ENCODE measurements around the gene IRX4. TPM values are rescaled to one million over a fixed set of nuclear protein-coding genes. Genes with fewer than 3 reads are reported as not detected.

IRX4 gene
- total RNA-seq, 1 donor from 2014 or later: not detected

DNA sequence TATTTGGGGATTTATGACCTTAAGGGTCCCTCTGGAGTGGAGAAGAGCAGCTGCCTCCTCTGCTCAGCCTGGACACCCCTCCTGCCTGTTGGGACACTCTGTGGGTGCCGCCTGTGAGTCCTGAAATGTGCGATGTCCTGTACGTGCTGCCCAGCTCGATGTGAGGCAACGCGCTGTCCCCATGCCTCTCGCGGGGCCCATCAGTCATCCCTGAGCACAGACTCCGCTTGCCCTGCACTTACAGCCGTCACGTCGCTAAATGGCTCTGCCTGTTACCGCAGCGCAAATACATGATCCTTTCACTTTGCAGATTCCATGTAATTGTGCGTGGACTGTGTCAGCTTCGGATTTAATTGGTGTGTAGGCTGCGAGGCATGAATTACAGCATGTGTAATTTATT, 27.1 kb downstream of the IRX4 start:
- Mint-ChIP-seq H3K36me3 (no peaks in the 10 kb centered on the region), H3K27ac (no peak overlapping the region), H3K4me1 (peaks cover 10% of the 10 kb centered on the region), H3K9me3 (no peaks in the 10 kb centered on the region), H3K4me3 (no peak overlapping the region), H3K27me3 (ENCODE audit: low read depth) (peaks cover 46% of the 10 kb centered on the region)
- no peak for DNase-seq (ENCODE audit: low spot score in 2 of 2, unreplicated experiment in 2 of 2)
- TF ChIP-seq CTCF (IDR thresholded peaks at IDR 0.05; ENCODE audit: unreplicated experiment): no peak

GRCh38 chr5:1855075-1855474, 27.6 kb downstream of the IRX4 start:
- no peaks in the 10 kb centered on the region for H3K9me3 Mint-ChIP-seq
- no peak for TF ChIP-seq CTCF (IDR thresholded peaks at IDR 0.05; ENCODE audit: unreplicated experiment)
- H3K4me1 Mint-ChIP-seq: peaks cover 11% of the 10 kb centered on the region
- DNase-seq (ENCODE audit: low spot score in 2 of 2, unreplicated experiment in 2 of 2): no peak
- no peak overlapping the region for H3K4me3 Mint-ChIP-seq
- no peaks in the 10 kb centered on the region for H3K36me3 Mint-ChIP-seq
- no peak overlapping the region for H3K27ac Mint-ChIP-seq
- H3K27me3 Mint-ChIP-seq (ENCODE audit: low read depth): peaks cover 49% of the 10 kb centered on the region

DNA sequence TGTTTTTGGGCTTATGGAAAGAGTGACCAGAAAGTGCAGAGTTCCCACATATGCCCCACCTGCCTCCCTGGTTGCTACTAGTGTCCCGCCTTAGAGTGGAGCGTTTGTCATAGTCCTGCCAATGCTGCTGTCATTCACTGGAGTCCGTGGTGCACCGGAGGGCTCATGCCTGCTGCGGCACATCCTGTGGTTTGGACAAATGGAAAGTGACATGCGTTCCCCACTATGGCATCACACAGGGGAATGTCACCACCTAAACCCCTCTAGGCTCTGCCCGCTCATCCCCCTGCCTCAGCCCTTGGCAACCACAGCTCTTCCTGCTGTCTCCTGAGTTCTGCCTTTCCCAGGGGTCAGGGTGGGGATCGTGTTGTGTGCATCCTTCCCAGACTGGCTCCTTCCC, 29.2 kb downstream of the IRX4 start:
- Mint-ChIP-seq H3K4me1 (peaks cover 11% of the 10 kb centered on the region), H3K27me3 (ENCODE audit: low read depth) (peaks cover 64% of the 10 kb centered on the region), H3K27ac (no peak overlapping the region), H3K4me3 (no peak overlapping the region), H3K36me3 (no peaks in the 10 kb centered on the region), H3K9me3 (no peaks in the 10 kb centered on the region)
- no peak for TF ChIP-seq CTCF (IDR thresholded peaks at IDR 0.05; ENCODE audit: unreplicated experiment)
- no peak for DNase-seq (ENCODE audit: low spot score in 2 of 2, unreplicated experiment in 2 of 2)

- H3K9me3 Mint-ChIP-seq: no peaks in the 10 kb centered on the region
- peaks cover 73% of the 10 kb centered on the region for H3K27me3 Mint-ChIP-seq (ENCODE audit: low read depth)
- peaks cover 11% of the 10 kb centered on the region for H3K4me1 Mint-ChIP-seq
- H3K4me3 Mint-ChIP-seq: no peak overlapping the region
- DNase-seq (ENCODE audit: low spot score in 2 of 2, unreplicated experiment in 2 of 2): no peak
- no peak overlapping the region for H3K27ac Mint-ChIP-seq
- TF ChIP-seq CTCF (IDR thresholded peaks at IDR 0.05; ENCODE audit: unreplicated experiment): no peak
- H3K36me3 Mint-ChIP-seq: no peaks in the 10 kb centered on the region
Observed at GRCh38 chr5:1852324-1852947, 30.3 kb downstream of the IRX4 start.

DNA sequence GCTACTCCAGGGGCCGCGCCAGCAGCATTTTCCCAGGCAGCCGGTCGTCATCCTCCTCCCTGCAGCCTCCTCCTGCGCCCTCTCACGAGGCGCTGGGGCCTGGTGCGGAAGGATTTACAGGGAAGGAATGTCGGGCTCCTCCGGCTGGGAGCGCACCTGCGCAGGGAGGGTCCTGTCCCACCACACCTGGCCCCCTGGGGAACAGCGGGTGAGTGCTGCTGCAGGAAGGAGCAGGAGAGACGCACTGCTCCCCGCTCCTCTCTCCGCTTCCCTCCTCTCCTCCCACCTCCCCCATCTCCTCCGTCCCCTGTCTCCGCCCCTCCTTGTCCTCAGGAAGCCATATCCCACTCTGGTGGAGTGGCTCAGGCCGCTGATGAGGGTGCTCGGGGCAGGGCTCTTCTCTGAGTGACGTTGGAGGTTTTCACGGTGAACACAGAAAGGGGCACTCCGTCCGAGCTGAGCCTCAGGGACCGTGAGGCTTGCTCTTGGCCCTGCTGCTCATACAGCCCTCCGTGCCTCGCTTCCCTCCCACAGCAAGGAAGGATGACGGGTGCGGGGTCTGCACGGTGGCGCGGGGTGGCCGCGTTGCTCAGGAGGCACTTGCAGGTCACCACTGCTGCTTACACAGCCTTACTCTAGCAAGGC, 31.3 kb downstream of the IRX4 start:
- H3K27me3 Mint-ChIP-seq (ENCODE audit: low read depth): peaks cover 82% of the 10 kb centered on the region
- H3K4me1 Mint-ChIP-seq: peaks cover 11% of the 10 kb centered on the region
- no peak for TF ChIP-seq CTCF (IDR thresholded peaks at IDR 0.05; ENCODE audit: unreplicated experiment)
- H3K36me3 Mint-ChIP-seq: no peaks in the 10 kb centered on the region
- H3K27ac Mint-ChIP-seq: no peak overlapping the region
- no peak for DNase-seq (ENCODE audit: low spot score in 2 of 2, unreplicated experiment in 2 of 2)
- H3K4me3 Mint-ChIP-seq: peak overlapping the region; percentile 63
- no peaks in the 10 kb centered on the region for H3K9me3 Mint-ChIP-seq

Data from mesothelial cell of epicardium (in vitro differentiated cells).